Dendritic cell treated with granulocyte-macrophage colony-stimulating factor and Interleukin-4, amounts not matched to agents 40 ng/mL and 50 ng/mL, for 4 days (primary cell): ENCODE results near the gene OR2S2.

Experiments
- H3K27ac Mint-ChIP-seq: one replicate; pipeline ENCODE4 v1.8.0; 2022; ENCODE audit warnings: mild to moderate bottlenecking, mixed read lengths
- H3K27me3 Mint-ChIP-seq: one replicate; pipeline ENCODE4 v1.8.0; 2022; ENCODE audit warnings: mild to moderate bottlenecking, mixed read lengths
- H3K36me3 Mint-ChIP-seq: one replicate; pipeline ENCODE4 v1.8.0; 2022; ENCODE audit warnings: low read depth, mixed read lengths
- H3K4me1 Mint-ChIP-seq: one replicate; pipeline ENCODE4 v1.8.0; 2022; ENCODE audit warnings: low read depth, mixed read lengths
- H3K4me3 Mint-ChIP-seq: one replicate; pipeline ENCODE4 v1.8.0; 2022; ENCODE audit warnings: mild to moderate bottlenecking, moderate library complexity, mixed read lengths
- H3K9me3 Mint-ChIP-seq: one replicate; pipeline ENCODE4 v1.8.0; 2022; ENCODE audit warnings: mixed read lengths
- intact Hi-C: fragments of 100-400 bp; cut with micrococcal nuclease; formaldehyde crosslinking; loops from one replicate; pipeline ENCODE4 v1.15.0; 2022

The OR2S2 gene

DNA sequence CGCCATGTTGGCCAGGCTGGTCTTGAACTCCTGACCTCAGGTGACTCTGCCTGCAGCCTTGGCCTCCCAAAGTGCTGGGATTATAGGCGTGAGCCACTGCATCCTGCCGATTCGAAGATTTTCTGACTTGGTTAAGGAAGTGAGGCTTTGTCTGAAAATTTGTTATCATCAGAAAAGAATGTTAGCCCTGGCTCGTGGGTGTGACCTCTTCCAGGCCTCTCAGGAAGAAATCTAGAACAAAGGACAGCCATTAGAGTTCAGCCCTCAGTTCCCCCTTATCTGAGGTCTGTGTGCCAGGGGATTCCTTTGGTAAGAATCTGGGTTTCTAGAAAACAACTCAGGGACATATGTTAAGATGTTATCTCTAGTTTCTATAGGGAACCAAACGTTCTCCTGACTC lies 6.2 kb downstream of the OR2S2 start:
- Mint-ChIP-seq H3K4me3 (no peak overlapping the region), H3K27ac (no peak overlapping the region), H3K36me3 (no peaks in the 10 kb centered on the region), H3K4me1 (no peaks in the 10 kb centered on the region), H3K9me3 (no peaks in the 10 kb centered on the region), H3K27me3 (peaks cover 25% of the 10 kb centered on the region)
- intact Hi-C loops, result no loop called here

DNA sequence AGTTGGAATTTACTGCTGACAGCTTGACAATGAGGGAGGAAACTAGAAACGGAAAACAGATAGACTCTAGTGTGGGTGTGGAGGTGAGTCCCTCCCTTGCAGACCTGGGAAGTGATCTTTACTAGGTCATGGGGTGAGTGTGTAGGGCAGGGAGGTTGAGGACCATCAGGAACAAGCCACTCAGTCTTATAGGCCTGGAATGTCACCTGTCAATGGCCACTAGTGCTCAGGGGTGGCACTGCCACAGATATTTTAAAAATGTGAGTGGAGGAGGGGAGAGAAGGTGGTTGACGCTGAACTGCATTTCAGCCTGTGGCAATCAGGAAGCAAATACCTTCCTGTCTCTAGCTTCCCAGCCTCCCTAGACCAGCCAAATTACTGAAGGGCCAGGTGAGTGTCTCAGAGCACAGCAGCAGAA lies 9.0 kb downstream of the OR2S2 start:
- Mint-ChIP-seq H3K27me3 (peaks cover 20% of the 10 kb centered on the region), H3K4me3 (no peak overlapping the region), H3K9me3 (no peaks in the 10 kb centered on the region), H3K36me3 (no peaks in the 10 kb centered on the region), H3K27ac (no peak overlapping the region), H3K4me1 (peaks cover 5% of the 10 kb centered on the region)
- intact Hi-C loops, result no loop called here

DNA sequence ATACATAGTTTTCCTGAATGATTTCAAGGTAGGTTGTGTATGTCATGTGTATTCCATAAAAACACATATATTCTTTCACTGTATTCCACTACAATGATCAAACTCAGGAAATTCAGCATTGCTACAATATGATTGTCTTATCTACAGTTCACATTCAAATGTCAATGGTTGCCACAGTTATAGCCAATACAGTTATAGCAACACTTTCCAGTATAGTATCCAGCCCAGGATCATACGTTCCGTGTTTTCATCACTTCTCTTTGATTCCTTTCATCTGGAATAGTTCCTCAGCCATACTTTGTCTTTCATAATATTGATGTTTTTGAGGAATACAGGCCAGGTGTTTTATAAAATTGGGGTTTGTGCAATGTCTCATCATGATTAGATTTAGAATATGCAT lies 9.5 kb downstream of the OR2S2 start:
- H3K27ac Mint-ChIP-seq, result no peak overlapping the region
- no peaks in the 10 kb centered on the region for H3K36me3 Mint-ChIP-seq
- no peaks in the 10 kb centered on the region for H3K9me3 Mint-ChIP-seq
- intact Hi-C loops, result no loop called here
- H3K27me3 Mint-ChIP-seq, result peaks cover 19% of the 10 kb centered on the region
- H3K4me1 Mint-ChIP-seq, result peaks cover 5% of the 10 kb centered on the region
- no peak overlapping the region for H3K4me3 Mint-ChIP-seq

DNA sequence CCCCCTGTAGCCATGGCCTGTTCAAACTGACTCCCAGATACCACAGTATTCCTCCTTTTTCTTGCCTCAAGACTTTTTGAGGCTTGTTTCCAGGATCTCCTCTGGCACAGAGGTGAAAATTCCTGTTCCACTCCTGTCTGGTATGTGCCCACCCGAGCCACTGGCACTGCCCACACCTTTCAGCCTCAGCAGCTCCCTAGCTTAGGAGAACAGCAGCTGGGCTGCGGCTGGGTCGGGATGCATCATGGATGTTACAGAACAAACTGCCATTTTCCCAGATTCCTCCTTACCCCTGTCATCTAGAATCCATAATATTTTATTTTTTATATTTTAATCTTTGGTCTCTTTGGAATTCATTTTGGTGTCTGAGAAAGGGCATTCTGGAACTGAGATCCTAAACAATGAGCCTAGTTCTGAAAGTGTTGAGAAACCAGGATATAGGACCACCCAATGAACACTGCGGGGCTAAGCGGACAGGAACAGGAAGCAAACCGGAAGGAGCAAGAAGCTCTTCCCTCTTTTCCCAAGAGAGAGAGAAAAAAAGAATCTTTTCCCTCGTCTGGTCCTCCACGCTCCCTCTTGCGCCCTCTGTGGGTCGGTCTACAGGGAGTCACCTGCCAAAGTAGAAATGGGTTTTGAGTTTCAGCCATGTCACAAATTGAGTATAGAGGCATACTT lies 12.5 kb downstream of the OR2S2 start:
- Mint-ChIP-seq H3K9me3 (no peaks in the 10 kb centered on the region), H3K4me3 (no peak overlapping the region), H3K4me1 (peaks cover 5% of the 10 kb centered on the region), H3K27me3 (peaks cover 9% of the 10 kb centered on the region), H3K36me3 (no peaks in the 10 kb centered on the region), H3K27ac (no peak overlapping the region)
- intact Hi-C loops, result loop anchor here (1.0 kb wide), 1 partner anchor 42 kb away; no protein-coding TSS in a partner anchor

DNA sequence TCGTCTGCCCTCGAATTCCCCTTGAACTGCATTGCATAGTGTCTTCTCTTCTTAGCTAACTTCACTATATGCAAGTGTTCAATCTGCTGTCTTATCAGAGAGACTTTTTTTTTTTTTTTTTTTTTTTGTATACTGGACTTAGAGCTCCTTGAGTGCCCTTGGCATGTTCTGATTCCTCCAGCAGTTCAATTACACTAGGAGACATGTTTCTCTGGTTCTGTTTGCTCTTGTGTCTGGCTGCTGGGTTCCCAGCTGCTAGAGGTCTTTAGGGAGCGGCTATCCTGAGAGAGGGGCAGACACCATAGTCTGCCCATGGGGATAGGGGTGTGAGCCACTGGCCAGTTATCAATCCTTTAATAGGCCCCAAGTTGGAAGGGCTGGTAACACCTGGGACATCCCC lies 13.1 kb downstream of the OR2S2 start:
- Mint-ChIP-seq H3K9me3 (no peaks in the 10 kb centered on the region), H3K4me1 (peaks cover 5% of the 10 kb centered on the region), H3K36me3 (no peaks in the 10 kb centered on the region), H3K27ac (no peak overlapping the region), H3K27me3 (peaks cover 9% of the 10 kb centered on the region), H3K4me3 (no peak overlapping the region)
- intact Hi-C loops, result loop anchor here (1.0 kb wide), 1 partner anchor 42 kb away; no protein-coding TSS in a partner anchor

DNA sequence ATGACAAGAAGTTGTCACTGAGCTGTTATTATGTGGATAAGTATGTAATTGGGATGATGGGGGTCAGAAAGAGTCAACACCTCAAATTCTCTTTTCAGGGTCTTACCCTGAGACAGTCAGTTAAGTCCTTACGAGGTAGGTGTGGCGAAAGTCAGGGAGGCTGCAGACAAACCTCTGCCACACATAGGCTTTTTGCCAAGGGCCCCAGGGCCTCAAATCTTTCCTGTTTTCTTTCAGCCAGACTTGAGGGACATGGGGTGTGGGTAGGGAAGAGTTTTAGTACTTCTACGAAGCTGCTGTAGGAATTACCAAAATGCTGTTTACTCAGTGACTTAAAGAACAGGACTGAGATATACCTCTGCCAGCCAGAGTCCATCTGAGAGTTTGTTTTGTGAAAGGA lies 13.8 kb downstream of the OR2S2 start:
- intact Hi-C loops, result no loop called here
- Mint-ChIP-seq H3K27ac (no peak overlapping the region), H3K9me3 (no peaks in the 10 kb centered on the region), H3K27me3 (peaks cover 6% of the 10 kb centered on the region), H3K4me1 (peaks cover 5% of the 10 kb centered on the region), H3K36me3 (no peaks in the 10 kb centered on the region), H3K4me3 (no peak overlapping the region)

DNA sequence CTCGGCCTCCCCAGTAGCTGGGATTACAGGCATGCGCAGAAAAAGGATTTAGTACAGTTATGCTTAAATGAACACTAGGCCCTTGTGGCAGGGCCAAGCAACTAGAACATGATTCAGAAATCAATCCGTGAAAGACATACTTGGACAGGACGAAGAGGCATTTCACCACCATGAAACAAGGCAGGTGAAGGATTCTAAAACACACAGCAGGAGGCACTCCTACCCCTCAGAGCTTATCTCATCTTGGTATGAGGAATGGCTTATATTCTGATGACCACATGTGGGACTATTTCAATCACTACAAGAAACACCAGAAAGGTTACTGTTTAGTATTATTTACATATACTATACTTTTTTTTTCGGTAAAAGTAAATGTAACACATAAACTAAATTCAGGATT lies 15.7 kb downstream of the OR2S2 start:
- no peaks in the 10 kb centered on the region for H3K36me3 Mint-ChIP-seq
- H3K27ac Mint-ChIP-seq, result no peak overlapping the region
- intact Hi-C loops, result no loop called here
- H3K27me3 Mint-ChIP-seq, result peaks cover 1% of the 10 kb centered on the region
- H3K4me1 Mint-ChIP-seq, result peaks cover 9% of the 10 kb centered on the region
- H3K9me3 Mint-ChIP-seq, result peaks cover 3% of the 10 kb centered on the region
- H3K4me3 Mint-ChIP-seq, result no peak overlapping the region

DNA sequence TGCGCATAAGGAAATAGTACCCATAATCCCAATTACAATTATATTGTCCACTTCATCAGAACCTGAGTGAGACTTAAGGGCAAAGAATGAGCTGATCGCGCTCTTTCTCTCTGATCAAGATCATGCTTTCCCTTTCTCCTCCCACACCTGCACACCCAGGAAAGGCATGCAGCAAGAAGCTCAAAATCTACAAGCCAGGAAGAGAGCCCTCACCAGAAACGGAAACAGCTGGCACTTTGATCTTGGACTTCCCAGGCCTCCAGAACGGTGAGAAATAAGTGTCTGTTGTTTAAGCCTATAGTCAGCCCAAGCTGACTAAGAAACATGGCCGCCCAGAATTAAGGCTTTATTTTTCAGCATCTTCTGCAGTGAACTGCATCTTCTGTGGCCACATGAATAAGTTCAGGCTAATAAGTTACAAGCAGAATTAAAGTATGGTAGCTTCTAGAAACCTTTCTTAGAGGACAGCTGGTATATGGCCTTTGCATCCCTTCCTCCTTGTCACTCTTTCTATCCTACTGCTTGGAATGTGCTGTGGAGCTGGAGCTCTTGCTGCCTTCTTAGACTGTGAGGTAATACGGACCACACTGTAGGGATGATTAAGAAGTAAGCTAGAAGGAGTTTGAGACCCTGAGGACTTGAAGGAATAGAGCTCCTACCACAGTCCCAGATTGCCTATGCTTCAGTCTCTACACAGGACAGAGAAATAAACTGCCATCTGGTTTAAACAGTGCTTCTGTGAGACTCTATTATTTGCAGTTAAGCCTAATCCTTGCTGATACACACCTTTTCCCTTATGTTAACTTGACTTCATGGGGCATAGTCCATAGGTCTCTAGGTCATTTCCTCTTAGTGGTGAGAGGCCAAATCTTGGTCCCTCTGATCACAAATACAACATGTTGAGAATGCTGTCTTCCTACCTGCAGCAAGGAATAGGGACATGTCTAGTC lies 17.2 kb downstream of the OR2S2 start:
- no peaks in the 10 kb centered on the region for H3K36me3 Mint-ChIP-seq
- H3K27me3 Mint-ChIP-seq, result peaks cover 1% of the 10 kb centered on the region
- intact Hi-C loops, result no loop called here
- peaks cover 9% of the 10 kb centered on the region for H3K9me3 Mint-ChIP-seq
- no peak overlapping the region for H3K4me3 Mint-ChIP-seq
- H3K4me1 Mint-ChIP-seq, result peaks cover 14% of the 10 kb centered on the region
- no peak overlapping the region for H3K27ac Mint-ChIP-seq

DNA sequence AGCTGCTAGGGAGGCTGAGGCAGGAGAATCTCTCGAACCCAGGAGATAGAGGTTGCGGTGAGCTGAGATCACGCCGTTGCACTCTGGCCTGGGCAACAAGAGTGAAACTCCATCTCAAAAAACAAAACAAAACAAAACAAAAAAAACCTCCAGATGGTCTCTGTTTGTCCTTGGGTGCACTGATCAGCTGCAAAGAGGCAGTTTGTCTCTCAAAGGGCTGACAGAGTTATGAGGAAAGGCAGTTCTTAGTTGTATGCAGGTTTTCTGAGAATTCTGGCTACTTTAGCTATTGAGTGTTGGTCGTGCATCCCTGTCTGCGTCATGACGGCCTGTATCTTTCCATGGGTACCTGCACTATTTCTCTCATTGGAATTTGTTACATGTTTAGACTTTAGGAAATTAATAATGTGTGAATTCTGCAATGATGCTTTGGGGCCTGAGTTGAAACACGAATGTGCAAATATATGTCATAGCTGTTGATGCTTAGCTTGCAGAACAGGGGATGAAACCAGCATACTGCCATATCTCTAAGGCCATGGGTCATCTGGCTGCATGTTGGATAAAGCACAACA lies 18.2 kb downstream of the OR2S2 start:
- Mint-ChIP-seq H3K4me1 (peaks cover 9% of the 10 kb centered on the region), H3K9me3 (peaks cover 9% of the 10 kb centered on the region), H3K27me3 (peaks cover 1% of the 10 kb centered on the region), H3K27ac (no peak overlapping the region), H3K4me3 (no peak overlapping the region), H3K36me3 (no peaks in the 10 kb centered on the region)
- intact Hi-C loops, result no loop called here

DNA sequence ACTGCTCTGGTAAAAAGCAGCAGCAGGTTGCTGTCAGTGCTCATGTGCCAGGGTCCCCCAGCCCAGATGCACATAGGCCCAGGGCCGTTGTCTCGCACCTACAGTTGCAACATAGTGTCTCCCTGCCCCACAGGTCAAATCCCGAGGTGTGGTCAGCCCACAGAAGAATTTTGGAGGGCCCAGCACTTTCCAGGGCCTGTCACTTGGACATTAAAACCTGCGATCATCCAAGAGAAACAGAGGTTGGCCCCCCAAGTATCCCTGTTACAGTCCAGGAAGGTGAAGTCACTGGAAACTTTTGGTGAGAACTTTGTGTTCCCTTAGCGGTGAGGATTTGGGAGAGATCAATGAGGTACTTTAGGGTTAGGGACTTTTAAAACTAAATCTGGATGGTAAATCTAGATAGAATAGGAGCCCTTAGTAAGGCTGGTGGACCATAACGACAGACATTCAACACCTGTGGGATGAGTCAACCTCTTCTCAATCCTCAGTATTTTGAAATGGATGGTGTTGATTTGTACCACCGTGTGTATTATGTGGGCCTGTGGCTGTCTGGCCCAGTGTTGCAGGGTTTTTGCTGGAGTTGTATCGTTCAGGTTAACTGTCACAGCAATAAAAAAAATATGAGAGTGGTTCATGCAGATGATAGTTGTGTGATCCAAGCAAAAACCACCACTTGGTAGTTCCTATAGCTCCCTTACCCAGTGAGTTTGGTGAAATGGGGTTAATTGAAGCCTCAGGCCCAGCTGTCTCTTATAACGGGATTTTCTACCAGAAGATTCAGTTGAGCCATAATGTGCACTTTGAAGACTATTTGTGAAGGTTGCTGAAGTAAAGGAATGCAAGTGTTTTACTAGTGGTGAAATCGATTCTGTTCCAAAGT lies 19.2 kb downstream of the OR2S2 start:
- H3K4me1 Mint-ChIP-seq, result peaks cover 9% of the 10 kb centered on the region
- H3K27me3 Mint-ChIP-seq, result no peaks in the 10 kb centered on the region
- peaks cover 9% of the 10 kb centered on the region for H3K9me3 Mint-ChIP-seq
- no peaks in the 10 kb centered on the region for H3K36me3 Mint-ChIP-seq
- H3K27ac Mint-ChIP-seq, result no peak overlapping the region
- intact Hi-C loops, result no loop called here
- no peak overlapping the region for H3K4me3 Mint-ChIP-seq

DNA sequence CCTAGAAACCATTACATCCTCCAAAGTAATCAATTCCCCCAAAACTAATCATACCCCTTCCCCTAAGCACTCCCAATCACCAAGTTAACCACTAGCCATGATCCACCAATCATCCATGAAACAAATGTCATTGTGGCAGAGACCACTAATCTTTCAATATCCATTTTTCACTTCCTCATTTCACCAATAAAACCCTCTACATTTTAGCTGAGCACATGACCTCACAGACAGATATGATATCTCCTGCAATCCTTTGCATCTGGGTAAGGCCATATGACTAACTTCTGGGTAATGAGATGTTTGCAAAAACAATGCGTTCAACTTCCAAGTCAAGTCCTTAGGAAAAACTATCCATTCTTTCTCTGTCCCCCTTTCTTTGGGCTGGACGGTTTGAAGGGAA lies 20.7 kb downstream of the OR2S2 start:
- H3K9me3 Mint-ChIP-seq, result peaks cover 9% of the 10 kb centered on the region
- no peaks in the 10 kb centered on the region for H3K27me3 Mint-ChIP-seq
- H3K4me3 Mint-ChIP-seq, result no peak overlapping the region
- peaks cover 9% of the 10 kb centered on the region for H3K4me1 Mint-ChIP-seq
- H3K36me3 Mint-ChIP-seq, result no peaks in the 10 kb centered on the region
- intact Hi-C loops, result no loop called here
- H3K27ac Mint-ChIP-seq, result no peak overlapping the region

DNA sequence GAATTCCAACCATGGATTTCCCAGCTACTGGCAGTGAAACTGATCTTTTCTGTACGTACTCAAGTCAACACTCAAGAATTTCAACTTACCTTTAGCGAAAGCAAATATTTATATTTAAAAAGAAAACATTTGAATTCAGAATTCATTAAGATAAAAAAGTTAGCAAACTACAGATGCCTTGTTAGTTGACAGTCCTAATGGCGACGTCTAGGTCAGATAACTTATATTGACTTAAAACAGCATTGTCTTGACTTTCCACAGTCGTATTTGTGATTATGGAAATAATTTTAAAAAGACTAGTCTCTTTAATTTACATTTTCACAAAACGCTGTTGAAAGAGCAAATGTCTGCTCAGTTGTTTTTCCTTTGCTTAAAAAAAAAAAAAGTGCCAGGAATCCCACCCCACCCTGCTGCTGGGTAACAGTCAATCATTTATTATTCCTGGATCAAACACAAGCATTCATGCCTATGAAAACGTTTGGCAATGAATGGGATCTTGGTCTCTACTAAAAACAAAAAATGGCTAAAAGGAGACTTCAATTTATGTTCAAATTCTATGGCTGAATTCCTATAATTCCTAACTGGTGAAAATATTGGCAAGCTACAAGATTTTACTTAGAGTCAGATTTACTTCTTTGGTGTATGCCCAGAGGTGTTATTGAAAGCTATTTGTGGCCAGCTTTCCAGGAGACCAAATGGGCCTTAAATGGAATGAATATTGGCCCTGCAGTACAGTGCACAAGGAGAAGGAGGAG lies 22.0 kb downstream of the OR2S2 start:
- intact Hi-C loops, result no loop called here
- Mint-ChIP-seq H3K27me3 (no peaks in the 10 kb centered on the region), H3K4me3 (no peak overlapping the region), H3K27ac (no peak overlapping the region), H3K4me1 (peaks cover 9% of the 10 kb centered on the region), H3K36me3 (no peaks in the 10 kb centered on the region), H3K9me3 (peaks cover 9% of the 10 kb centered on the region)

DNA sequence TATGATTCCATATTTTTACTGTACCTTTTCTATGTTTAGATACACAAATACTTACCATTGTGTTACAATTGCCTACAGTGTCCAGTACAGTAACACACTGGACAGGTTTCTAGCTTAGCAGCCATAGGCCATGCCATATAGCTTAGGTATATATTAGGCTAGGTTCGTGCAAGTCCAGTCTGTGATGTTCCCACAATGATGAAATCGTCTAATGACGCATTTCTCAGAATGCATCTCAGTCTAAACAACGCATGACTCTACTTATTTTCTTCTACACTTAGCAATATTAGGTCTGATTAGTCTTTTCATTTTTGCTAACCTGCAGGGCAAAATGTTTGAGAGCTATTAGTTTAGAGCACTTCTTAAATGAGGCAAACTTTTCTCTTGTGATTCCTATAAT lies 22.7 kb downstream of the OR2S2 start:
- H3K27ac Mint-ChIP-seq, result no peak overlapping the region
- H3K9me3 Mint-ChIP-seq, result peaks cover 9% of the 10 kb centered on the region
- no peak overlapping the region for H3K4me3 Mint-ChIP-seq
- peaks cover 9% of the 10 kb centered on the region for H3K4me1 Mint-ChIP-seq
- intact Hi-C loops, result no loop called here
- no peaks in the 10 kb centered on the region for H3K36me3 Mint-ChIP-seq
- H3K27me3 Mint-ChIP-seq, result no peaks in the 10 kb centered on the region
